K562 (cell line): ENCODE data around the gene ABLIM2. TPM values are rescaled to one million over a fixed set of nuclear protein-coding genes. Genes with fewer than 3 reads are reported as not detected.

ENCODE experiments used
- ATAC-seq: fragments of 200-7000 bp; cut with Tn5 transposase; 3 replicates; pipeline ENCODE4 v1.9.1; 2020; ENCODE audit warnings: moderate library complexity
- BruUV-seq: library from RNA; stranded (reverse); fragments of 400-500 nt; replicated peaks from 2 replicates; lab custom pipeline; 2021; lab: Mats Ljungman, UMichigan
- CTCF ChIA-PET: fragments of 300-600 bp; formaldehyde crosslinking; extraction: SDS; loops from one replicate; lab custom pipeline; 2021; ENCODE audit warnings: low intra/inter-chr PET ratio; lab: Yijun Ruan, JAX
- POLR2A ChIA-PET: fragments of 300-600, 350-650 bp; sonication (Branson Sonifier 250); formaldehyde crosslinking; extraction: SDS; loops from one replicate; lab custom pipeline; 2021; ENCODE audit warnings: antibody characterized with exemption, inconsistent platforms; lab: Yijun Ruan, JAX
- DNase-seq, 4 experiments: peaks; one replicate each; pipeline versions ENCODE4 v3.0.0 to v3.0.0-alpha.2; 2011 to 2018; ENCODE audit warnings: low spot score in 3 of 4, mixed read lengths in 3 of 4; ENCODE audit errors: extremely low read depth in 1 of 4
- FAIRE-seq: peaks from 2 replicates; lab custom pipeline; 2011; peaks lifted over from hg19 to GRCh38; lab: Jason Lieb, UNC
- H2AFZ ChIP-seq: 2 replicates; pipeline ENCODE4 v1.6.0; 2011; ENCODE audit warnings: low read depth, low read length, control low read depth, inconsistent platforms
- H3K27ac ChIP-seq: fragments of 200-600 bp; 3 replicates; pipeline ENCODE4 v1.8.0; 2011; ENCODE audit warnings: low read depth, mild to moderate bottlenecking, control low read depth, inconsistent platforms, low read length, moderate library complexity, mixed read lengths; ENCODE audit errors: extremely low read depth
- H3K27me3 ChIP-seq, 2 experiments: fragments of 300-600 bp in 1 of 2; 2 replicates in 1 of 2; 3 replicates in 1 of 2; pipeline versions ENCODE4 v1.6.0 to v1.8.0; 2011; ENCODE audit warnings: inconsistent platforms in 2 of 2, low read length in 2 of 2, mild to moderate bottlenecking in 1 of 2, mixed read lengths in 1 of 2, moderate library complexity in 1 of 2; ENCODE audit not compliant: control insufficient read depth in 2 of 2, insufficient read depth in 2 of 2
- H3K36me3 ChIP-seq: fragments of 300-600 bp; 3 replicates; pipeline ENCODE4 v1.8.0; 2011; ENCODE audit warnings: mild to moderate bottlenecking, low read length, inconsistent platforms; ENCODE audit not compliant: control insufficient read depth, insufficient read depth
- H3K4me1 ChIP-seq, 2 experiments: fragments of 200-600 bp in 1 of 2; replicated peaks in 1 of 2; 2 replicates in 1 of 2; 3 replicates in 1 of 2; pipeline versions ENCODE4 v1.5.1 to v1.8.0; 2011; ENCODE audit warnings: inconsistent platforms in 2 of 2, low read length in 2 of 2, mild to moderate bottlenecking in 1 of 2, mixed read lengths in 1 of 2, moderate library complexity in 1 of 2; ENCODE audit not compliant: control insufficient read depth in 2 of 2, insufficient read depth in 2 of 2
- H3K4me2 ChIP-seq: 2 replicates; pipeline ENCODE4 v1.6.1; 2011; ENCODE audit warnings: low read length, control low read depth, inconsistent platforms, mixed read lengths; ENCODE audit not compliant: insufficient read depth
- H3K4me3 ChIP-seq: fragments of 200-600 bp; sonication (generic), shearing (Covaris generic); 2 replicates; pipeline ENCODE4 v1.5.1; 2016; ENCODE audit warnings: control low read depth, inconsistent platforms
- H3K79me2 ChIP-seq: fragments of 200-600 bp; 3 replicates; pipeline ENCODE4 v1.8.0; 2011; ENCODE audit warnings: low read length, inconsistent platforms; ENCODE audit not compliant: control insufficient read depth, insufficient read depth
- H3K9ac ChIP-seq, 2 experiments: 2 replicates each; pipeline versions ENCODE4 v1.6.0 to v1.6.1; 2011; ENCODE audit warnings: low read depth in 2 of 2, low read length in 2 of 2, control low read depth in 1 of 2, inconsistent platforms in 1 of 2, mild to moderate bottlenecking in 1 of 2, mixed read lengths in 1 of 2; ENCODE audit not compliant: insufficient read depth in 1 of 2
- H3K9me1 ChIP-seq: one replicate; pipeline ENCODE4 v1.6.0; 2011; ENCODE audit warnings: inconsistent platforms, mild to moderate bottlenecking, low read length, moderate library complexity; ENCODE audit not compliant: control insufficient read depth, insufficient read depth
- H3K9me3 ChIP-seq: replicated peaks from 2 replicates; pipeline ENCODE4 v1.5.1; 2011; ENCODE audit warnings: low read depth, low read length, inconsistent platforms; ENCODE audit not compliant: control insufficient read depth, insufficient read depth
- H4K20me1 ChIP-seq: replicated peaks from 2 replicates; pipeline ENCODE4 v1.6.1; 2011; ENCODE audit warnings: low read length, inconsistent platforms, mixed read lengths; ENCODE audit not compliant: control insufficient read depth, insufficient read depth
- BCL6 ChIP-seq: fragments of 250-450 bp; sonication (Bioruptor Pico); IDR thresholded peaks from 2 replicates; pipeline ENCODE4 v1.4.0; 2020
- GTF3C2 ChIP-seq: IDR thresholded peaks from 3 replicates; pipeline ENCODE4 v1.6.1; 2011; ENCODE audit warnings: borderline replicate concordance, mild to moderate bottlenecking, moderate library complexity; ENCODE audit not compliant: insufficient read length; ENCODE audit errors: extremely low read depth
- MCM5 ChIP-seq: fragments of 450-650 bp; IDR thresholded peaks from 2 replicates; pipeline ENCODE4 v1.6.1; 2016; ENCODE audit warnings: low read depth
- RBM25 ChIP-seq: fragments of 200-400 bp; formaldehyde crosslinking; IDR thresholded peaks from 2 replicates; pipeline ENCODE4 v1.6.1; 2018; ENCODE audit warnings: low read length, low read depth, moderate library complexity; ENCODE audit not compliant: severe bottlenecking
- SMARCA5 ChIP-seq: fragments of 450-650 bp; IDR thresholded peaks from 2 replicates; pipeline ENCODE4 v1.6.1; 2016
- ZFP36 ChIP-seq: fragments of 150-350 bp; IDR thresholded peaks from 2 replicates; pipeline ENCODE4 v1.6.1; 2018; ENCODE audit warnings: low read length, low read depth; ENCODE audit not compliant: partially characterized antibody
- ZNF436 ChIP-seq: fragments of 250-450, 450-650 bp; sonication (Bioruptor Pico); formaldehyde crosslinking; IDR thresholded peaks from 2 replicates; pipeline ENCODE4 v1.7.0; 2020; ENCODE audit warnings: mild to moderate bottlenecking
- WGBS: fragments of 100-300 bp; shearing (Covaris generic); methylation state at CpG from one replicate; pipeline ENCODE4 v1.1.6; 2016; ENCODE audit warnings: low coverage, mixed read lengths; ENCODE audit not compliant: insufficient coverage; ENCODE audit errors: missing lambda C conversion rate; 5-methylcytosine and 5-hydroxymethylcytosine counted together
- in situ Hi-C: fragments of 300-500 bp; cut with MboI; formaldehyde crosslinking; loops from 4 replicates; pipeline ENCODE4 v1.15.0; 2018; ENCODE audit warnings: inconsistent platforms, mixed read lengths
- intact Hi-C: fragments of 100-400 bp; cut with micrococcal nuclease; formaldehyde crosslinking; loops from 2 replicates; pipeline ENCODE4 v1.14.2; 2022
- polyA plus RNA-seq, 8 experiments: library from polyadenylated mRNA; depleted of rRNA in 4 of 8; stranded (reverse) in 5 of 8; unstranded in 3 of 8; fragments of >200 nt; fragmentation: Nextera tagmentation in 2 of 8; fragmentation: Illumina TruSeq in 1 of 8; extraction: Ambion mirVana in 2 of 8; extraction: Trizol in 1 of 8; gene quantifications; 2 replicates each; pipeline versions ENCODE4 v1.2.1 to v1.2.3, GENCODE V29; 2011 to 2014; ENCODE audit warnings: inconsistent platforms in 1 of 8, missing spikeins in 1 of 8
- total RNA-seq, 7 experiments: library from RNA; depleted of rRNA in 6 of 7; stranded (reverse); fragments of >200 nt in 6 of 7; fragmentation: Illumina TruSeq in 2 of 7; extraction: Trizol in 2 of 7; gene quantifications; 2 replicates each; pipeline versions ENCODE4 v1.2.1 to v1.2.3, GENCODE V29; 2011 to 2021; ENCODE audit warnings: low replicate concordance in 1 of 7

The ABLIM2 gene
- total and polyA plus RNA-seq, 9 of the 15 experiments (the other 6 are each of a cell fraction or from before 2014, with no cell fraction given) = not detected

GRCh38 chr4:8113611-8114377 lies 44.8 kb downstream of the ABLIM2 start:
- FAIRE-seq (no peak), DNase-seq (no peak), ATAC-seq (no peak)
- CTCF ChIA-PET = no interaction called here
- in situ Hi-C loops (no loop called here), intact Hi-C loops (no loop called here)
- H2AFZ ChIP-seq = no peak overlapping the region
- H3K9me3 ChIP-seq = no peaks in the 10 kb centered on the region
- peaks cover 0 to 6% of the 10 kb centered on the region in 2 experiments; a peak in 3 of 5 replicates for H3K4me1 ChIP-seq
- no peak overlapping the region for H3K9ac ChIP-seq
- TF ChIP-seq MCM5 (no peak), ZFP36 (peak; percentile 98), ZNF436 (0 out of 2 replicates have a peak, but pooled peaks have one; percentile 54), GTF3C2 (peak; percentile 14), SMARCA5 (peak; percentile 45; the same call in 1 of the 2 replicates), RBM25 (peak; percentile 88), BCL6 (no peak)
- WGBS = 1% methylated on average over 14 of the region's 15 CpGs
- H3K27me3 ChIP-seq = peaks cover 7 to 60% of the 10 kb centered on the region in 2 experiments; a peak in 4 of 5 replicates
- H3K36me3 ChIP-seq = no peaks in the 10 kb centered on the region
- peaks cover 8% of the 10 kb centered on the region; the same call in 1 of the 2 replicates for H4K20me1 ChIP-seq
- POLR2A ChIA-PET = interaction anchor here (0.6 to 1.3 kb wide), 3 partner anchors 11 to 288 kb away, joined by 3 to 4 read pairs (median 3); no protein-coding TSS in a partner anchor
- no peaks in the 10 kb centered on the region for H3K79me2 ChIP-seq
- no peak overlapping the region for H3K4me2 ChIP-seq
- no peaks in the 10 kb centered on the region for H3K9me1 ChIP-seq
- no peak overlapping the region for H3K4me3 ChIP-seq
- BruUV-seq = no TSS peak
- no peak overlapping the region for H3K27ac ChIP-seq
